Transverse colon (tissue), 4 donors: ENCODE measurements around the gene RPRD1A. TPM values are rescaled to one million over a fixed set of nuclear protein-coding genes. Genes with fewer than 3 reads are reported as not detected.
"Not testable (repeated sequence)": the region's sequence is repeated elsewhere in the genome, so short reads cannot be mapped to it uniquely, and the experiment has no call there.

Experiments
- DNase-seq: peaks from one replicate; pipeline ENCODE4 v3.0.0-alpha.2; 2019
- H3K27ac ChIP-seq, 4 donors: fragments of 200-600 bp; sonication (generic); 2 replicates each; pipeline ENCODE4 v1.5.1; 2016 to 2018; ENCODE audit warnings: inconsistent platforms in 4 of 4
- H3K27me3 ChIP-seq: fragments of 200-600 bp; sonication (generic); 2 replicates; pipeline ENCODE4 v1.5.1; 2017; ENCODE audit warnings: inconsistent platforms
- H3K36me3 ChIP-seq, 4 donors: fragments of 200-600 bp; sonication (generic); 2 replicates each; pipeline ENCODE4 v1.5.1; 2017 to 2019; ENCODE audit warnings: inconsistent platforms in 4 of 4
- H3K4me1 ChIP-seq, 4 donors: fragments of 200-600 bp; sonication (generic); 2 replicates each; pipeline ENCODE4 v1.5.1; 2017 to 2020; ENCODE audit warnings: inconsistent platforms in 4 of 4
- H3K4me3 ChIP-seq, 4 donors: fragments of 200-600 bp; sonication (generic); 1 replicate in 1 of 4; 2 replicates in 3 of 4; pipeline versions ENCODE4 v1.5.1 to v1.6.1; 2017 to 2019; ENCODE audit warnings: inconsistent platforms in 4 of 4
- H3K9me3 ChIP-seq, 2 donors: fragments of 200-600 bp; sonication (generic); 2 replicates each; pipeline ENCODE4 v1.5.1; 2017 to 2019; ENCODE audit warnings: inconsistent platforms in 2 of 2
- CTCF ChIP-seq, 5 experiments: fragments of 200-600 bp in 3 of 5; fragments of 450-650 bp in 2 of 5; sonication (generic) in 3 of 5; IDR thresholded peaks; 1 replicate in 2 of 5; 2 replicates in 3 of 5; pipeline ENCODE4 v1.5.1; 2016 to 2017; ENCODE audit warnings: antibody characterized with exemption in 5 of 5, inconsistent platforms in 3 of 5, mild to moderate bottlenecking in 2 of 5, moderate library complexity in 1 of 5
- EP300 ChIP-seq: sonication (generic); formaldehyde crosslinking; IDR thresholded peaks from one replicate; pipeline ENCODE4 v1.6.1; 2017; ENCODE audit warnings: antibody characterized with exemption, low read depth
- POLR2A ChIP-seq: fragments of 450-650 bp; IDR thresholded peaks from one replicate; pipeline ENCODE4 v1.6.1; 2016; ENCODE audit warnings: antibody characterized with exemption, mild to moderate bottlenecking, moderate library complexity
- POLR2AphosphoS5 ChIP-seq, 3 donors: sonication (generic); formaldehyde crosslinking; IDR thresholded peaks; one replicate each; pipeline ENCODE4 v1.6.1; 2016; ENCODE audit warnings: antibody characterized with exemption in 3 of 3
- WGBS, 2 donors: methylation state at CpG; one replicate each; pipeline ENCODE4 v1.1.5; 2018; ENCODE audit warnings: low coverage in 1 of 2; 5-methylcytosine and 5-hydroxymethylcytosine counted together
- in situ Hi-C, 4 donors: fragments of 200-750 bp; cut with MboI; loops; one replicate each; pipeline versions ENCODE4 v1.15.0 to v1.15.1; 2017; ENCODE audit warnings: low sequenced_read_pairs in 3 of 4, low pct_ligation_motif_present in 1 of 4, low pct_unique_long_range_greater_than_20kb in 1 of 4
- intact Hi-C: fragments of 100-400 bp; cut with DNase I; formaldehyde crosslinking; loops from one replicate; pipeline ENCODE4 v1.15.1; 2023; ENCODE audit warnings: low total_unique reads
- total RNA-seq, 4 donors: library from RNA; depleted of rRNA; stranded (reverse); fragments of >200 nt; gene quantifications; one replicate each; pipeline ENCODE4 v1.1.0, GENCODE V29; 2016

RPRD1A gene
- total RNA-seq, 4 donors from 2014 or later, result 34.4 to 59.9 (median 44.3) TPM

- intact Hi-C loops, result no loop called here
- WGBS, 2 donors, result 58 to 77% methylated on average over 2 of the region's 2 CpGs
Measured at GRCh38 chr18:36088256-36088655, 20.9 kb upstream of the RPRD1A start.

GRCh38 chr18:36086186-36086585 is 18.8 kb upstream of the RPRD1A start:
- H3K9me3 ChIP-seq, result peaks cover 0 to 3% of the 10 kb centered on the region in 2 donors

More at GRCh38 chr18:36088256-36088655, 20.9 kb upstream of the RPRD1A start:
- in situ Hi-C loops, result no loop called here
- Histone ChIP-seq H3K4me3 (no peak overlapping the region), H3K4me1 (no peaks in the 10 kb centered on the region), H3K36me3 (no peaks in the 10 kb centered on the region), H3K9me3 (no peaks in the 10 kb centered on the region), H3K27me3 (no peaks in the 10 kb centered on the region), H3K27ac (no peak overlapping the region)
- TF ChIP-seq EP300 (no peak), POLR2AphosphoS5 (IDR thresholded peaks at IDR 0.05) (no peak), CTCF (IDR thresholded peaks at IDR 0.05) (no peak), POLR2A (no peak)
- DNase-seq, result no peak

GRCh38 chr18:36085195-36085594 is 17.8 kb upstream of the RPRD1A start:
- Histone ChIP-seq H3K27ac (no peak overlapping the region), H3K27me3 (no peaks in the 10 kb centered on the region), H3K4me1 (no peaks in the 10 kb centered on the region), H3K36me3 (no peaks in the 10 kb centered on the region), H3K9me3 (peaks cover 0 to 7% of the 10 kb centered on the region in 2 donors), H3K4me3 (no peak overlapping the region)
- WGBS, 2 donors, result 0 to 58% methylated on average over 1 to 2 of the region's 4 CpGs
- DNase-seq, result no peak
- TF ChIP-seq POLR2A (no peak), POLR2AphosphoS5 (IDR thresholded peaks at IDR 0.05) (no peak), CTCF (IDR thresholded peaks at IDR 0.05) (no peak), EP300 (no peak)
- intact Hi-C loops (no loop called here), in situ Hi-C loops (no loop called here)

More at GRCh38 chr18:36086186-36086585, 18.8 kb upstream of the RPRD1A start:
- in situ Hi-C loops, result no loop called here
- Histone ChIP-seq H3K4me3 (no peak overlapping the region), H3K4me1 (no peaks in the 10 kb centered on the region), H3K27ac (no peak overlapping the region), H3K36me3 (no peaks in the 10 kb centered on the region), H3K27me3 (no peaks in the 10 kb centered on the region)
- TF ChIP-seq POLR2AphosphoS5 (IDR thresholded peaks at IDR 0.05) (no peak), EP300 (no peak), POLR2A (no peak), CTCF (IDR thresholded peaks at IDR 0.05) (no peak)
- DNase-seq, result no peak
- intact Hi-C loops, result no loop called here
- 80% methylated on average over 8 of the region's 8 CpGs; no CpG with 5 or more reads in 1 of the 2 donors for WGBS, 2 donors

- in situ Hi-C loops (no loop called here), intact Hi-C loops (no loop called here)
- H3K36me3 ChIP-seq, result no peaks in the 10 kb centered on the region
- WGBS, 2 donors, result 29 to 71% methylated on average over 2 of the region's 2 CpGs
- no peak for TF ChIP-seq CTCF (IDR thresholded peaks at IDR 0.05)
- no peak for TF ChIP-seq POLR2AphosphoS5 (IDR thresholded peaks at IDR 0.05)
- TF ChIP-seq EP300, result no peak
- no peak for TF ChIP-seq POLR2A
- no peaks in the 10 kb centered on the region for H3K4me1 ChIP-seq
- no peak for DNase-seq
- H3K27me3 ChIP-seq, result no peaks in the 10 kb centered on the region
- peaks cover 0 to 7% of the 10 kb centered on the region in 2 donors for H3K9me3 ChIP-seq
- no peak overlapping the region for H3K27ac ChIP-seq
- H3K4me3 ChIP-seq, result no peak overlapping the region
Measured at GRCh38 chr18:36083729-36084128, 16.4 kb upstream of the RPRD1A start.

GRCh38 chr18:36081118-36081517 is 13.8 kb upstream of the RPRD1A start:
- intact Hi-C loops, H3K4me1 ChIP-seq, H3K4me3 ChIP-seq, in situ Hi-C loops, H3K27me3 ChIP-seq, H3K9me3 ChIP-seq, H3K27ac ChIP-seq, DNase-seq, H3K36me3 ChIP-seq: not testable (repeated sequence)
- WGBS, 2 donors, result 83 to 94% methylated on average over 2 of the region's 2 CpGs
